ENCODE results near the gene B3GNT3.
"Not testable (repeated sequence)": the region's sequence is repeated elsewhere in the genome, so short reads cannot be mapped to it uniquely, and the experiment has no call there.

The B3GNT3 gene

DNA sequence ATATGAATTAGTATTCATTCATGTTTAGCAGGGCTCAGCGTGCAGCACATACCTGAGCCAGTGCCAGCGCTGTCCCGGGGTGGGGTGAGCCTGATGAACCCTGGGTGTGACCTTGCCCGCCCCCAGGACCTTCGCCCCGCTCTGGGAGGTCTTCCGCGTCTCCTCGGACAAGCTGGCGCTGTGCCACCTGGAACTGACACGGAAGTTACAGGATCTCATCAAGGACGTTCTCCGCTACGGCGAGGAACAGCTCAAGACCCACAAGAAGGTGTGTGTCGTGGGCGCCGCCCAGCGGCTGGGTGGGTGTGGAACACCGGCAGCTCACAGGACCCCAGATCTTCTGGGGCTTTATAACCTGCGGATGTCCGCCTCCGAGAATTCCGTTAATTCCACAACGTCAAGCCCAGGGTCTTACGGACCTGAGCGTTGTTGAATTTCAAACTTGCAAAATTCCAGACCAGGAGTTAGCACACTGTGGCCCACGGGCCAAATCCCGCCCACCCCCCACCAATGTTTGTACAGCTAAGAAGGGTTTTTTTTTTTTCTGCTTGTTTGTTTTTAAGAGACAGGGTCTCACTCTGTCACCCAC lies 28.3 kb upstream of the B3GNT3 start:
- DNase-seq (ENCODE audit: low read depth in 2 of 2) = no peak

DNA sequence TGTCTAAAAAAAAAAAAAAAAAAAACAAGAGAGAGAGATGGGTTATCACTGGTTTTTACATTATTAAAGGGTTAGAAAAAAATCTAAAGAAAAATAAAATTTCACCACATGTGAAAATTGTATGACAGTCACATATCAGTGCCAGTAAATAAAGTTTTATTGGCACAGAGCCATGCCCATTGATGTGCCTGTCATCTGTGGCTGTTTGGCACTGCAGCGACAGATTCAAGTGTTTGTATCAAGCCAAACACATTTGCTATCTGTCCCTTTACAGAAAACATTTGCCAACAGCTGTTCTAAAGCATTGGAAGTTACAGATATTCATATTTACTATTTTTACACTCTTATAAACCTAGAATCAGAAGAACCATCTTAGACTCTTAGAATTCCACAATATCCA lies 27.4 kb upstream of the B3GNT3 start:
- no peak for DNase-seq (ENCODE audit: low read depth in 2 of 2)

DNA sequence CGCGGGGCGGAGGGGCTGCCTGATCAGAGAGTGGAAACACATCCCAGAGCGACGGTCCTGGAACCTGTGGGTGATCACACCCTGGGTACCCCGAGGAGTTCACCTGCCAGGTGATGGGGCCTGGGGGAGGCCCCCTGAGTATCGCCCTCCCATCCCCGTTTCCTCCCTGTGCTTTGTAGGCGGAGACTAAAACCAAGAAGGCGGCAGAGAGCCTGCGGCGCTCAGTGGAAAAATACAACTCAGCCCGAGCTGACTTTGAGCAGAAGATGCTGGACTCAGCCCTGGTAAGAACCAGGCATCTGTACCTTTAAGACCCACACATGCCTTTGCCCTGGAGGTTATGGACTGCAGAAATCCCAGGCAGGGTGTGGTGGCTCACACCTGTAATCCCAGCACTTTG lies 24.3 kb upstream of the B3GNT3 start:
- DNase-seq (ENCODE audit: low read depth in 2 of 2) = no peak

DNA sequence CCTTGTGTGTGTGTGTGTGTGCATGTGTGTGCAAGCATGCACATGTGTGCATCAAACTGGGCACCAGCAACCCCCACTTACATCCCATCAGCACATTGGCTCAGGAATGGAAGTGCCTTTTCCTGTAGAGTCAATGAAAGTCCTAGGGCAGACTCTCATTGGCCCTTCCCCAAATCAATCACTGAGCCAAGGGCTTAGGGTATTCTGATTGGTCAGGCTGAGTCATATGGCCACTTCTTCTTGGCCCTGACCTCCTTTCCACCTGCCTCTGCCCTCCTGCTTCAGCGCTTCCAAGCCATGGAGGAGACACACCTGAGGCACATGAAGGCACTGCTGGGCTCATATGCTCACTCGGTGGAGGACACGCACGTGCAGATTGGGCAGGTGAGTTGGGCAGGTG lies 22.8 kb upstream of the B3GNT3 start:
- no peak for DNase-seq (ENCODE audit: low read depth in 2 of 2)

DNA sequence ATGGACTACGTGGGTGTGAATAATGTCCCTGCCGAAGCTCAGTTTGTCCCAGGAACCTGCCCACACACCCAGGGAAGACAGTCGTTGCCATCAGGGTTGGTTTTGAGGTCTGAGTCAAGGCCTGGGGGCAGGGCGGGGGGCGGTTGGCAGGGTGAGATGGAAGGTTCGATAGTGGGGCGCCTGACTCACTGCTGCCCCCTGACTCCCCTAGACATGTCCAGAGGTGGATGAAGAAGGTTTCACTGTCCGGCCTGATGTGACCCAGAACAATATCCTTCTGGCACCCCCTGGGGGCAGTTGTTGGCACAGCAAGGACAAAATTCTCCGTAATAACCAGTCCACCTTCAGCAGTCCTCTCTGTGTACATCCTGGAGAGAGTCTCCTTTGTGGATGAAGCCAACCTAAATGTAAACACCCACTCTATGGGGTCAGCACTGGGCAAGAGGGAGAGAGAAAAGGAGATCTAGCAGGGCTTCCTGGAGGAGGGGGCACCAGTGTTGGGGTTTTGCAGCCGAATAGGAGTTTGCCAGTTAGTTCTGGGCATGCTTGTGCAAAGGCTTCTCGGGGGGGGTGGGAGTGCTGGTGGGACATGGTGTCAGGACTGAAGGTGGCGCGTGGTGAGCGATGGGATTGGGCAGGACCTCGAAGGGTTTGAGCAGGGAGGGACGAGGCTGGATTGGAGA lies 19.6 kb upstream of the B3GNT3 start:
- DNase-seq (ENCODE audit: low read depth in 2 of 2) = no peak

DNA sequence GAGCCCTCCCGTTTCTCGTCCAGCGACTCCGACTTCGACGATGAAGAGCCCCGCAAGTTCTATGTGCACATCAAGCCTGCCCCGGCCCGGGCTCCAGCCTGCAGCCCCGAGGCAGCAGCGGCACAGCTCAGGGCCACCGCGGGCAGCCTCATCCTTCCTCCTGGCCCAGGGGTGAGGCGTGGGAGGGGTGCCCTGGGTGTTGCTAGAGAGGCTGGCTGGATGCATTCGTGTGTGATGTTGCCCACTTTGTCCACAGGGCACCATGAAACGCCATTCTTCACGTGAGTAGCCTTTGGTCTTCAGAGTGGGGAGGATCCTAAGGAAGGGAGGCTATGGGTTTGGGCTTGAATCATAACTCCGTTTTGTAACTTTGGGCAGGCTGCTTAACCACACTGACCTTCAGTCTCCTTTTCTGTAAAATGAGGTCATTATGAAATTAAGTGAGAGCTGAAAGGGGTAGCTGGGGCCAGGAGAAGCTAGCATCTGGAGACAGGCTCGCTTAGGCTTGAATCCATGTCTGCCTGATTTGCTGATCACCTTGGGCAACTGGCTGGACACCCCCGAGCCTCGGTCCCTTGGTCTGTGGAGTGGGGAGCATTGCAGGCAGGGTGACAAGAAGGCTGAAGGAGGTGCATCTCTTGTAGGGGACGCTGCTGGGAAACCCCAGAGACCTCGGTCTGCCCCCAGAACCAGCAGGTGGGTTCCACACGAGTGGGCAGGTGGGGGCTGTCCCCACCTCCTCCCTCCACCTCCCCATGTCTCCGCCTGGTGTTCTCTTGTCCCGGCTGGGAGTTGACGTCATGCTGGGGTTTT lies 18.7 kb upstream of the B3GNT3 start:
- DNase-seq (ENCODE audit: low read depth in 2 of 2) = no peak

DNA sequence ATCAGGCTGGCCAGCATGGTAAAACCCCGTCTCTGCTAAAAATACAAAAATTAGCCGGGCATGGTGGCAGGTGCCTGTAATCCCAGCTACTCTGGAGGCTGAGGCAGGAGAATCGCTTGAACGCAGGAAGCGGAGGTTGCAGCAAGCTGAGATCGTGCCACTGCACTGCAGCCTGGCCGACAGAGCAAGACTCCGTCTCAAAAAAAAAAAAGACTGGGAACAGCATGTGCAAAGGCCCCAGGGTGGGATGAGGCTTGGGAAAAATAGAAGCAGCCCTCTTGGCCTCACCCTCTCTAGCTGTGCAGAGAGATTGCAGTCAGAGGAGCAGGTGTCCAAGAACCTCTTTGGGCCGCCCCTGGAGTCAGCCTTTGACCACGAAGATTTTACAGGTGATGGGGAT lies 17.1 kb upstream of the B3GNT3 start:
- DNase-seq (ENCODE audit: low read depth in 2 of 2) = not testable (repeated sequence)

DNA sequence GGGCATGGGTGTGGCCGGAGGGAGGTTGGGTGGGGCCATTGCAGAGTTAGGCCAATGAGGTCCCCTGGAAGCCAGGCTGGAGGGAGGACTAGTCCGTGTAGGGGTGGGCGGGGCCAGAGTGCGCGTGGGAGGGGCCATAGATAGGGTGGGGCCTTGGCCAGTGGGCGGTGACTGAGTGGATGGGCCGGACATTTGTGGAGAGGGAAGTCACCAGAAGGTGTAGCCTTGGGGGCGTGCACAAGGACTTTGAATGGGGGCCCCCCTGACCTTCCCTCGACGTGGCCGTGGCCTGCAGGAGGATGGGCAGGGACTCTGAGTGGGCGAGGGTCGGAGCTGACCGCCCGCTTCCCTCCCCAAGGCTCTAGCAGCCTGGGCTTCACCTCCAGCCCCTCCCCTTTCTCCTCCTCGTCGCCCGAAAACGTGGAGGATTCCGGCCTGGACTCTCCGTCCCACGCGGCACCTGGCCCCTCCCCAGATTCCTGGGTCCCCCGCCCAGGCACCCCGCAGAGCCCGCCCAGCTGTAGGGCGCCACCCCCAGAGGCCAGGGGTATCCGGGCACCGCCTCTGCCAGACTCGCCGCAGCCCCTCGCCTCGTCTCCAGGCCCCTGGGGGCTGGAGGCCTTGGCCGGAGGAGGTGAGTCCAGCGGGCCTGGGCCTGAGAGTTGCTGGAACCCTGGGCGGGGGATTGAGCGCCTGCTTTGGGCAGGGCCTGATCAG lies 16.5 kb upstream of the B3GNT3 start:
- no peak for DNase-seq (ENCODE audit: low read depth in 2 of 2)

DNA sequence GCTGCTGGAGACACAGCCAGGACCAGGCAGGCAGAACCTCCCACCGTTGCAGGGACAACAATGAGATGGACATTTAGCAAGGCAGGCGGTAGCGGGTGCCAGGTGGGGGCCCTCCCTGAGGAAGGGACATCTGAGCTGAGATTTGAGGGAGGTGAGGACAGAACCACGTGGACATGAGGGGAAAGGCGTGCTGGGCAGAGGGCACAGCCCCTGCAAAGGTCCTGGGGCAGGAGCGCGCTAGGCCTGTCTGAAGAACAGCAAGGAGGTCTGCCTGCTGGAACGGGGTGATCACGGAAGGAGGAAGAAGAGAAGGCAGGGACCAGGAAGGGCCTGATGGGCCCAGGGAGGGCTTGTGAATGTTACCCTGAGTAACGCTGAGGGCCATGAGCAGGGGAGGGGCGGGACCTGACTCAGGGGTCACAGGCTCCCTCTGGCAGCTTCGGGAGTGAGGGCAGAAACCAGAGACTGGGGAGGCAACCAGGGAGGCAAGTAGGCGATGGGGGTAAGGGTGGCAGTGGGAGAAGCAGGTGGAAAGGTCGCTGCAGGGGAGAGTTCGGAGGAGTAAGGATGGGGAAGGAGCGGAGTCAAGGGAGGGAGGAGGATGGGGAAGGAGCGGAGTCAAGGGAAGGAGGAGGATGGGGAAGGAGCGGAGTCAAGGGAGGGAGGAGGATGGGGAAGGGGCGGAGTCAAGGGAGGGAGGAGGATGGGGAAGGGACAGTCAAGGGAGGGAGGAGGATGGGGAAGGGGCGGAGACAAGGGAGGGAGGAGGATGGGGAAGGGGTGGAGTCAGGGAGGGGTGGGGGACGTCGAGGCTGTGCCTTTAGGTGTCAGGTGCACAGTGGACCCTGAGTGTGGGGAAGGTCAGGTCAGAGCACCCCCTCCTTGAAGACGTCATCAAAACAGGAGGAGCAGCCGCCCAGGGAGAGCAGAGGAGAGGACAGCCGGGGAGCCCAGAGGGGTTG lies 15.7 kb upstream of the B3GNT3 start:
- DNase-seq (ENCODE audit: low read depth in 2 of 2) = no peak

DNA sequence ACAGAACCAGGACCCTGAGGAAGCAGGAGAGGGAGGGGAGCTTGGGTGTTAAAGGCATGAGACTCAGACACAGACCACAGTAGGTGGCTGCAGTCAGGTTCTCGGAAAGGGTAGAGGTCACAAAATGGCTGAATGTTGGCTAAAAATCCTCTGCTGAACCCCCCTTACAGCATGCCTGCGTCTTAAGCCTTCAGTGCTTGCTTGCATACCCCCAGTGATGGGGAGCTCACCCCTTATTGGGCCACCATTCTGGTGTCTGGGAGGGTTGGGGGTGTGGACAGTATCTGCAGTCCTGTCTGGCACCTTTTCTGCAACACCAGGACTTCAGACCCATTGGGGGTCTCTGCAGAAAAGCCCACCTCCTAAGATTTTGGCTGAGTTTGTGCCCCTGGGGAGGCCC lies 14.2 kb upstream of the B3GNT3 start:
- DNase-seq (ENCODE audit: low read depth in 2 of 2) = no peak

DNA sequence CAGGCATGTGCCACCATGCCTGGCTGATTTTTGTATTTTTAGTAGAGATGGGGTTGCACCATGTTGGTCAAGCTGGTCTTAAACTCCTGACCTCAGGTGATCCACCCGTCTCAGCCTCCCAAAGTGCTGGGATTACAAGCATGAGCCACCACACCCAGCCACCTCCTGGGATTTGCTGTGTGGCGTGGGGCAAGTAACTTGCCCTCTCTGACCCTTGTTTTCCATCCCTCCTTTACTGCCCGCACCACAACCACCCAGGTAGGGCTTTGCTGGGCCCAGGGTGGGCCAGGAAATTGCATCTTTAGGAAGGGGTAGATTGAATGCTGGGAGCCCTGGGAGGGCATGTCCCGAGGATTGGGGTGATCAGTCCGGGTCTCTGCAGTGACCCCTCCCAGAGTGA lies 11.2 kb upstream of the B3GNT3 start:
- DNase-seq (ENCODE audit: low read depth in 2 of 2) = not testable (repeated sequence)

DNA sequence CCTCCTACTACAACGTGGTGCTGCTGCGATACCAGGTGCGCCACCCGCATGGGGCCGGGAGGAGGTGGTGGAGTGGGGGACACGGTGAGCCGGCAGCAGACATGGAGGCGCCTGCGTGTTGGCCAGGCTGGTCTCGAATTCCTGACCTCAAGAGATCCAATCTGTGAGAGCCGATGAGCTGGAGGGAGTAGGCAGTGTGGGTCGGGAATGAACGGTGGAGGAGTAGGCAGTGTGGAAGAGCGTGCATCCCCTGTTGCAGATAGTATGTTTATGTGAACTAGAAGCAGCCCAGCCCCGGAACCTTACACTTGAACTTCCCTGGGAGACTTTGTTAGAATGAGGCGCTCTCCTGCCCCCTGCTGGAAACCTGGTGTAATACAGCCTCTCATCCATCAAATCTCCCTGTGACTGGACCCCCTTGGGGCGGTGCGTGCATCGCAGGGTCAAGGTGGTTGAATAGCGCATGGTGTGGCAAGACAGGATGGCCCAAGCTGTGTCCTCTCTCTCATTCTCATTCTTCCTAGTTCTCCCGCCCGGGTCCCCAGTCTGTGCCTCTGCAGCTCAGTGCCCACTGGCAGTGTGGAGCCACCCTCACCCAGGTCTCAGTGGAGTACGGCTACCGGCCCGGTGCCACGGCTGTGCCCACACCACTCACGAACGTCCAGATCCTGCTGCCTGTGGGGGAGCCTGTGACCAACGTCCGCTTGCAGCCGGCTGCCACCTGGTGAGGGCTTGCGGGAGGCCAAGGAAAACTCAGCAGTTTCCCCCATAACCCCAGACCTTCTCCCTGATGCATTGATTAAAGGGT lies 10.5 kb upstream of the B3GNT3 start:
- DNase-seq (ENCODE audit: low read depth in 2 of 2) = peak; percentile 43 to 57

DNA sequence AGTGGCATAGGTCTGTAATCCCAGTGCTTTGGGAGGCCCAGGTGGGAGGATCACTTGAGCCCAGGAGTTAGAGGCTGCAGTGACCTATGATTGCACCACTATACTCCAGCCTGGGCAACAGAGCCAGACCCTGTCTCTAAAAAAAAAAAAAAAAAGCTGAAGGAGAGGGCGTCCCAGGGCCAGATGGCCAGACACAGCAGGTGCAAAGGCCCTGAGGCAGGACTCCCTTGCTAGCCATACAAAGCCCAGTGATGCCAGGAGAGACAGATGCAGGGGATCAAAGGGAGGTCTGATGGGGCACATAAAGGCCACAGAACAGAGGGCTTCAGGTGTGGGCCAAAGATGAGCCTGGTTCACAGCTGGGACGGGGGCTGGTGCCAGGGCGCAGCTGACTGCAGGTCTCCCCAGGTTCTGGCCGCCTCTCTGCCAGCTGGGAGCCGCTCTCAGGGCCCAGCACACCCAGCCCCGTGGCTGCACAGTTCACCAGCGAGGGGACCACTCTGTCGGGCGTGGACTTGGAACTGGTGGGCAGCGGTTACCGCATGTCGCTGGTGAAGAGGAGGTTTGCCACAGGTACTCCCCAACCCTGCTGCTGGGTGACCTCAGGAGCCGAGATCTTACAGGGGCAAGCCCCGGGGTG lies 7.5 kb upstream of the B3GNT3 start:
- no peak for DNase-seq (ENCODE audit: low read depth in 2 of 2)

DNA sequence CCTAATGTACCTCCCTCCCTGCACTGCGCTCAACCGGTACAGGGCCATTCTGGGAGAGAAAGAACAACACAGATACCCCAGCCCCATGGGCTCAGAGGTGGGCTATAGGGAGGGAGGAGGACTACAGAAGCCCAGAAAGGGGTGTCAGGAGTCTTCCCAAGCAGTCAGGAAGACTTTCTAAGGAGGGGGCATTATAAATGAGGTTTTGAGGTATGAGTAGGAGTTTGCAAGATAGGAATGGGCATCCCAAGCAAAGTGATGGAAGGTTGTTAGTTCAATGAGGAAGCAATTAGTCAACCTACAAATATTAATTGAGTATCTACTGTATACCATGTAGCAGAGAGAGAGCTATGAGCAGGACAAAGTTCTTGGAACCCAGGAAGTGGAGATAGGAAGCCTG lies 6.3 kb upstream of the B3GNT3 start:
- DNase-seq (ENCODE audit: low read depth in 2 of 2) = no peak

DNA sequence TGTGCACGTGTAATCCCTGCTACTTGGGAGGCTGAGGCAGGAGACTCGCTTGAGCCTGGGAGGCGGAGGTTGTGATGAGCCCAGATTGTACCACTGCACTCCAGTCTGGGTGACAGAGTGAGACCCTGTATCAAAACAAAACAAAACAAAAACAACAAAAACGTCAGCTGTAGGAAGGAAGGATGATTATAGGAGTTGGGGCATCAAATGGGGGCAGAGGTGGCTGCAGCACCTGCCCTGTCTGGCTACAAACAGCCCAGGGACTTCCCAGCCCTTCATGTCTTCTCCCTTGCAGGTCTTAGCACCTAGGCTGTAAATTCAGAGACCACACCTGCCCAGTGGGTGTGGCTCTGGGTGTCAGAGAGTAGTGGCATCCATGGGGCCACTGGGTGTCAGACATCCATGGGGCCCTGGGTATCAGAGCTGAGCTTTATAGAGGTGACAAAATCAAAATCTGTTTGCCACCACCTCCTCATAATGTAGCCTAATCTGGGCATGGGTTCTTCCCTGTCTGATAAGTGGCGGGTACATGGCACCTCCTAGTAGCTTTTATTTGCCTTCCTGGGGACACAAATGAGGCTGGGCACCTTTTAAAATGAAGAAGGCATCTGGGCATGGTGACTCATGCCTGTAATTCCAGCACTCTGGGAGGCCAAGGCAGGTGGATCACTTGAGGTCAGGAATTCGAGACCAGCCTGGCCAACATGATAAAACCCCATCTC lies 4.7 kb upstream of the B3GNT3 start:
- no peak for DNase-seq (ENCODE audit: low read depth in 2 of 2)

DNA sequence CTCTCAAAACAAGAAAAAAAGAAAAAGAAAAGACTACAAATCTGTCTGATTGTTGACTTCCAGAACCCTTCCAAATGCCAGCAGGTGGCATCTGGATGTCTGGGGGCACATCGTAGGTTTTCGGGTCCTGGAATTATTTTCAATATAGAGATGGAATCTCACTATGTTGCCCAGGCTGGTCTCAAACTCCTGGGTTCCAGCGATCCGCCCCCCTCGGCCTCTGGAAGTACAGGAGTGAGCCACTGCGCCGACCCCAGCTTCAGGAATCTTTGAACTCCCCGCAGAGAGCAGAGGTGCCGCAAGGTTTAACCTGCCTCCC lies 567 bp upstream of the B3GNT3 start:
- DNase-seq (ENCODE audit: low read depth in 2 of 2) = no peak

DNA sequence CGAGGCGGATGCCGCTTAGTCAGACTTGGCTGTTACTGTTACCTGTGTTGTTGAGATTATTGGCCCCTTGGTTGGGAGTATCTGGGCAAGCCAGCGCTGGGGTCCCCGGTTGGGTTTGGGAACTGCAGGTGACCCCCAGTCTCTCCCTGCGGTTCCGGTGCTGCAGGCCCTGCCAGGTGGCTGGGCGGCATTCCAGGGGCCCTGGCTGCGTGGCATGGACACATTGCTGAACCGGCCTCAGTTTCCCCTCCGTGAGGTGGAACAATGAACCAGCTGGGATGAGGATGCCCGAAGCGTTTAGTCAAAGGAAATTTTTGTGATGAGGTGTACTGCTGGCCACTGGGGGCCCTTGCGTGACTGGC lies 538 bp downstream of the B3GNT3 start:
- no peak for DNase-seq (ENCODE audit: low read depth in 2 of 2)

DNA sequence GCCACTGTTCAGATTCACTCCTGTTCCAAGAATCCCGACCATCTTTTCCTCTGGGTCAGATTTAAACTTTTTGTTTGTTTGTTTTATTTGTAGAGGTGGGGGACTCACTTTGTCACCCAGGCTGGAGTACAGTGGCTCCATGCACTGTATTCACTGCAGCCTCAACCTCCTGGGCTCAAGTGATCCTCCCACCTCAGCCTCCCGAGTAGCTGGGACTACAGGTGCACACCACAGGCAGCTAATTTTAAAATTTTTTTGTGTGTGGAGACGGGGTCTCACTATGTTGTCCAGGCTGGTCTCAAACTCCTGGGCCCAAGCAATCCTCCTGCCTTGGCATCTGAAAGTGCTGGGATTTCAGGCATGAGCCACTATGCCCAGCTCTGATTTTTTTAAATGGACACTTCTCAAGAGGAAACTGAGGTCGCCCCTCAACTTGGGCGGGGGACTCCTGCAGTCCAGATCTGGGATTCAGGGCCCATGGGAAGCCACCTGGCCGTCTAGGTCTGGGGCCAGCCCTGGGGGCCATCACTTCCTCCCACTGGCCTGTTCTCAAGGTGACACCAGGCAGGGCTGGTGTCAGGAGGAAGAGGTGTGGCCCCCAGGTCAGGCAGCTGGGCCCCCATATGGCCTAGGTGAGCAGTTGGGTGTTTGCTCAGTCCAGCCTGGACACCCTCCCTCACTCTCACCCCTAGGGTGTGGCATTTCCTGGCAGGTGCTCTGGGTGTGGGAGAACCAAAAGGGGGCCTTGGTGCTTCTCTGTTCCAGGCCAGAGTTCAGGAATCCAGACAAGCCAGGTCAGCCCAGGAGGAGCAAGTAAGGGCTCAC lies 1.3 kb downstream of the B3GNT3 start:
- no peak for DNase-seq (ENCODE audit: low read depth in 2 of 2)

Data from stimulated activated CD8-positive, alpha-beta memory T cell treated with anti-CD3 and anti-CD28 coated beads, Interleukin-7, amount 100 ng/mL, for 4 hours (primary cell).